ENCODE data around the gene MLLT1. TPM values are rescaled to one million over a fixed set of nuclear protein-coding genes. Genes with fewer than 3 reads are reported as not detected.

Gene MLLT1
- total RNA-seq, 2 experiments from 2014 or later, result 17.5 to 56.0 TPM

DNA sequence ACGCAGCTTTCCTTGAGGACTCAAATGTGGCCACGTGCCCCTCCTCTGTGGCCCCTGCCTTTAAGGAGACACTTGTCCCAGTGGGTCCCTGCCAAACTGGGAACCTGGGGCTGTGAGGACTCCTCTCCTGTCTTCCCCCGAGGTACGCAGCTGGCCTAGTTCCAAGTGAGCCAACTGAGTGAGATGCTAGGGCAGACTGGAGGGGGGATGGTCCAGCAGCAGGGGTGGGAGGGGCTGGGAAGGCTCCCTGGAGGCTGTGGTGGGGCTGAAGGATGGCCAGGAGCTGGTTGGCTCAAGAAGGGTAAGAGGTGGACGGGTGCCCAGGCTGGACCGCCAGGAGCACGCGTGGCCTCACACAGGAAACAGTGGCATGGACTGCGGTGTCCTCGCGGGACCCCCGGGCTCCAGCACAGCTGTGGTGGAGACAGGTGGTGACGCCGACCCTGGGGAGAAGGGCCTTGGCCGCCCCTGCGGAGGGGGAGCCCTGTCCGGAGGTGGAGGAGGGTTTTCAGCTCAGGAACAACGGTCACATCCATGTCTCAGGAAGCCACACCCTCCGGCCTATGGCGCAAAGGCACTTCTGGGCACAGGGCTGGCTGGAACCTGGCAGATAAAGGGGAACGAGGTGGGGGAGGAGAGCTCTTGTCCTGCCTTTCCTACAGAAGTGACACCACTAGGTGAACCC lies 45.8 kb downstream of the MLLT1 start:
- H3K27ac ChIP-seq (ENCODE audit: low read depth, low read length, poor library complexity, severe bottlenecking), result no peak overlapping the region
- H3K4me3 ChIP-seq (ENCODE audit: low read depth, low read length, poor library complexity, severe bottlenecking), result no peak overlapping the region
- no peak overlapping the region for H3K4me2 ChIP-seq (ENCODE audit: low read length)
- peaks cover 14% of the 10 kb centered on the region; the same call in 1 of the 2 replicates for H3K36me3 ChIP-seq (ENCODE audit: insufficient read depth, low read length)
- no peaks in the 10 kb centered on the region for H4K20me1 ChIP-seq (ENCODE audit: insufficient read depth, low read length)
- TF ChIP-seq, protein P1, sequence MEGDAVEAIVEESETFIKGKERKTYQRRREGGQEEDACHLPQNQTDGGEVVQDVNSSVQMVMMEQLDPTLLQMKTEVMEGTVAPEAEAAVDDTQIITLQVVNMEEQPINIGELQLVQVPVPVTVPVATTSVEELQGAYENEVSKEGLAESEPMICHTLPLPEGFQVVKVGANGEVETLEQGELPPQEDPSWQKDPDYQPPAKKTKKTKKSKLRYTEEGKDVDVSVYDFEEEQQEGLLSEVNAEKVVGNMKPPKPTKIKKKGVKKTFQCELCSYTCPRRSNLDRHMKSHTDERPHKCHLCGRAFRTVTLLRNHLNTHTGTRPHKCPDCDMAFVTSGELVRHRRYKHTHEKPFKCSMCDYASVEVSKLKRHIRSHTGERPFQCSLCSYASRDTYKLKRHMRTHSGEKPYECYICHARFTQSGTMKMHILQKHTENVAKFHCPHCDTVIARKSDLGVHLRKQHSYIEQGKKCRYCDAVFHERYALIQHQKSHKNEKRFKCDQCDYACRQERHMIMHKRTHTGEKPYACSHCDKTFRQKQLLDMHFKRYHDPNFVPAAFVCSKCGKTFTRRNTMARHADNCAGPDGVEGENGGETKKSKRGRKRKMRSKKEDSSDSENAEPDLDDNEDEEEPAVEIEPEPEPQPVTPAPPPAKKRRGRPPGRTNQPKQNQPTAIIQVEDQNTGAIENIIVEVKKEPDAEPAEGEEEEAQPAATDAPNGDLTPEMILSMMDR (conservative IDR thresholded peaks at IDR 0.05; ENCODE audit: low read length), result no peak
- TF ChIP-seq EZH2phosphoT487 (IDR thresholded peaks at IDR 0.05; ENCODE audit: borderline replicate concordance, low read depth, low read length), result no peak
- ChIA-PET POLR2A (no interaction called here), CTCF (ENCODE audit: unreplicated experiment) (no interaction called here)
- no peaks in the 10 kb centered on the region for H3K79me2 ChIP-seq (ENCODE audit: insufficient read depth, low read depth, low read length)
- intact Hi-C loops (cut with micrococcal nuclease; ENCODE audit: unreplicated experiment), result no loop called here
- H2AFZ ChIP-seq (ENCODE audit: low read length), result no peak overlapping the region
- DNase-seq (ENCODE audit: low spot score), result no peak
- no peaks in the 10 kb centered on the region for H3K4me1 ChIP-seq (ENCODE audit: insufficient read depth, low read length, poor library complexity, severe bottlenecking)
- BruUV-seq (replicated peaks), result no TSS peak
- no peaks in the 10 kb centered on the region for H3K9me2 ChIP-seq (ENCODE audit: insufficient read depth, low read length)
- H3K9me3 ChIP-seq (ENCODE audit: low read length), result no peaks in the 10 kb centered on the region

DNA sequence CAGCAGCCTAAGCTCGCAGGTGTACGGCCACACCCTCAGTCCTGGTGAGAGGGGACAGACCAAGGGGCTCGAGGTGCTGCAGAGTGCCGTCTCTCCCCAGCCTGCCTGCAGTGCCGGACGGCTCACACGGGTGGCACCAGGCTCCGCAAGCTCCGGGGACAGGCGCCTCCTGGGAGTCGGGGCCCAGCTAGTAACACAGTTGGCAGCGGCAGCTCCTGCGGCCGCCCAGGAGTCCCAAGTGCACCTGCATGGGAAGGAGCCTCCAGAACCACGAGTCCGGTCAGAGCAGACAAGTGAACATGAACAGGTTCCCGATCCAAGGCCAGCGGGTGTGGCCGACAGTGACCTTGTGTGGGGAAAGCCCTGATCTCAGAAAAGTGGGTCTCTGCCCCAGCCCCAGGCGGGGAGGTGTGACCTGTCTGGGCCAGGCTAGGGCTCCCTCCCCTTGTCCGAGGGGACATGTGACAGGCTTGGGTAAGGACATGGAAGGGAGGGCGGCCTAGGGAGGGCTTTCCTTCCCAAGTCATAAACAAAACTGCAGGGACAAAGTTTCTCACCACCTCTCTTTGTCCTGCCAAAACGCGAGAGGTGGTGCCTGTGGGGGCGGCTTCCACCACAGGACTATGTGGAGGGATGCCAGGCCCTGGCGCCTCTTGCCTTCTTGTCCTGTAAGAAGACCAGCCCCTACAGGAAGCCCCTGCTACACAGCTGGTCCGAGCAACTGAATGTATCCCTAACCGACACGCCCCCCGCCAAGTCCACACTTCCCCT lies 46.5 kb downstream of the MLLT1 start:
- Histone ChIP-seq H3K9me3 (ENCODE audit: low read length) (no peaks in the 10 kb centered on the region), H3K4me2 (ENCODE audit: low read length) (no peak overlapping the region), H4K20me1 (ENCODE audit: insufficient read depth, low read length) (no peaks in the 10 kb centered on the region), H3K27ac (ENCODE audit: low read depth, low read length, poor library complexity, severe bottlenecking) (no peak overlapping the region), H3K79me2 (ENCODE audit: insufficient read depth, low read depth, low read length) (no peaks in the 10 kb centered on the region), H3K4me1 (ENCODE audit: insufficient read depth, low read length, poor library complexity, severe bottlenecking) (no peaks in the 10 kb centered on the region), H3K36me3 (ENCODE audit: insufficient read depth, low read length) (peaks cover 14% of the 10 kb centered on the region; the same call in 1 of the 2 replicates), H3K9me2 (ENCODE audit: insufficient read depth, low read length) (no peaks in the 10 kb centered on the region), H3K4me3 (ENCODE audit: low read depth, low read length, poor library complexity, severe bottlenecking) (no peak overlapping the region), H2AFZ (ENCODE audit: low read length) (no peak overlapping the region)
- no peak for DNase-seq (ENCODE audit: low spot score)
- POLR2A ChIA-PET, result no interaction called here
- CTCF ChIA-PET (ENCODE audit: unreplicated experiment), result no interaction called here
- TF ChIP-seq, protein P1 (conservative IDR thresholded peaks at IDR 0.05; ENCODE audit: low read length), result no peak
- no peak for TF ChIP-seq EZH2phosphoT487 (IDR thresholded peaks at IDR 0.05; ENCODE audit: borderline replicate concordance, low read depth, low read length)
- intact Hi-C loops (cut with micrococcal nuclease; ENCODE audit: unreplicated experiment), result no loop called here
- BruUV-seq (replicated peaks), result no TSS peak

DNA sequence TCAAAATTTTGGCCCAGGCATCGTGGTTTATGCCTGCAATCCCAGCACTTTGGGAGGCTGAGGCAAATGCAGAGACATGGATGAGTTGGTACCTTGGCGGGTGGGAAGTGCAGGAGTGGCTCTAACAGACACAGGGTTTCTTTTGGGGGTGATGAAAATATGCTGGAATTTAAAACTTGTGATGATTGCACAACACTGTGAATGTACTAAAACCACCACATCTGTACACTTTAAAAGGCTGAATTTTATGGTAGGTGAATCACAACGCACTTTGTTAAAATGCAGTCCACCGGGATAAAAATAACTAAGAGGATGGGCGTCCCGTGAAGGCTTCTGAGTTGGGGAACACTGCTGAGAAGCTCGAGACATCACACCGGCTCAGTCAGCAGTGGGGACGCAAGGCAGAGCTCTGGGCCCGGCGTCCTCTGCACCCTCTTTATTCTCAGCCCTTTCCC lies 47.1 kb downstream of the MLLT1 start:
- no peak for DNase-seq (ENCODE audit: low spot score)
- CTCF ChIA-PET (ENCODE audit: unreplicated experiment), result no interaction called here
- Histone ChIP-seq H3K36me3 (ENCODE audit: insufficient read depth, low read length) (peaks cover 14% of the 10 kb centered on the region; the same call in 1 of the 2 replicates), H3K4me2 (ENCODE audit: low read length) (no peak overlapping the region), H4K20me1 (ENCODE audit: insufficient read depth, low read length) (no peaks in the 10 kb centered on the region), H3K9me2 (ENCODE audit: insufficient read depth, low read length) (no peaks in the 10 kb centered on the region), H3K27ac (ENCODE audit: low read depth, low read length, poor library complexity, severe bottlenecking) (no peak overlapping the region), H2AFZ (ENCODE audit: low read length) (no peak overlapping the region), H3K79me2 (ENCODE audit: insufficient read depth, low read depth, low read length) (no peaks in the 10 kb centered on the region), H3K4me3 (ENCODE audit: low read depth, low read length, poor library complexity, severe bottlenecking) (no peak overlapping the region), H3K4me1 (ENCODE audit: insufficient read depth, low read length, poor library complexity, severe bottlenecking) (no peaks in the 10 kb centered on the region), H3K9me3 (ENCODE audit: low read length) (no peaks in the 10 kb centered on the region)
- POLR2A ChIA-PET, result no interaction called here
- intact Hi-C loops (cut with micrococcal nuclease; ENCODE audit: unreplicated experiment), result no loop called here
- TF ChIP-seq, protein P1 (conservative IDR thresholded peaks at IDR 0.05; ENCODE audit: low read length), result no peak
- no peak for TF ChIP-seq EZH2phosphoT487 (IDR thresholded peaks at IDR 0.05; ENCODE audit: borderline replicate concordance, low read depth, low read length)
- BruUV-seq (replicated peaks), result no TSS peak

Measured in OCI-LY7 (cell line).